HepG2 (cell line): ENCODE data around the gene CCNA2. TPM values are rescaled to one million over a fixed set of nuclear protein-coding genes. Genes with fewer than 3 reads are reported as not detected.
A peak's percentile ranks its signal among the peaks of the same experiment; 100 is the strongest.

Experiments used
- ARID4A ChIP-seq: sonication (generic); formaldehyde crosslinking; IDR thresholded peaks from 2 replicates; pipeline ENCODE4 v1.5.0; 2020; ENCODE audit warnings: mild to moderate bottlenecking, missing genetic modification reagents, borderline replicate concordance
- ATF6 ChIP-seq: sonication (generic); formaldehyde crosslinking; conservative IDR thresholded peaks from 2 replicates; pipeline ENCODE4 v1.4.0; 2020; ENCODE audit warnings: missing genetic modification reagents
- DR1 ChIP-seq: sonication (generic); formaldehyde crosslinking; IDR thresholded peaks from 2 replicates; pipeline ENCODE4 v1.8.0; 2021; ENCODE audit warnings: mild to moderate bottlenecking, missing genetic modification reagents, inconsistent platforms
- EP300 ChIP-seq, 3 experiments: sonication (generic) in 1 of 3; formaldehyde crosslinking in 1 of 3; IDR thresholded peaks; 2 replicates each; pipeline versions ENCODE4 v1.5.1 to v1.6.1; 2011 to 2020; ENCODE audit warnings: low read depth in 2 of 3, low read length in 2 of 3, borderline replicate concordance in 1 of 3, improper control_type of control experiment in 1 of 3, mild to moderate bottlenecking in 1 of 3, missing genetic modification reagents in 1 of 3, moderate library complexity in 1 of 3
- FOXK1 ChIP-seq: sonication (generic); formaldehyde crosslinking; IDR thresholded peaks from 2 replicates; pipeline ENCODE4 v1.4.0; 2020; ENCODE audit warnings: low read depth, missing genetic modification reagents, borderline replicate concordance
- HOXA5 ChIP-seq: sonication (generic); formaldehyde crosslinking; IDR thresholded peaks from 2 replicates; pipeline ENCODE4 v1.4.0; 2020; ENCODE audit warnings: missing genetic modification reagents
- KAT8 ChIP-seq: IDR thresholded peaks from 2 replicates; pipeline ENCODE4 v1.6.1; 2016; ENCODE audit warnings: missing genetic modification reagents, missing compliant biosample characterization
- KDM2A ChIP-seq: sonication (generic); formaldehyde crosslinking; IDR thresholded peaks from 2 replicates; pipeline ENCODE4 v1.4.0; 2020; ENCODE audit warnings: low read depth, missing genetic modification reagents, borderline replicate concordance
- KDM5B ChIP-seq: sonication (generic); formaldehyde crosslinking; IDR thresholded peaks from 2 replicates; pipeline ENCODE4 v1.4.0; 2020; ENCODE audit warnings: missing genetic modification reagents, mild to moderate bottlenecking, borderline replicate concordance
- MED8 ChIP-seq: sonication (generic); formaldehyde crosslinking; IDR thresholded peaks from 2 replicates; pipeline ENCODE4 v1.8.1; 2023; ENCODE audit warnings: mild to moderate bottlenecking, missing genetic modification reagents; ENCODE audit not compliant: insufficient replicate concordance
- NONO ChIP-seq, 2 experiments: fragments of 450-650 bp in 1 of 2; sonication (generic) in 1 of 2; formaldehyde crosslinking in 1 of 2; IDR thresholded peaks in 1 of 2; conservative IDR thresholded peaks in 1 of 2; 2 replicates each; pipeline versions ENCODE4 v1.6.1 to v1.8.0; 2017 to 2022; ENCODE audit warnings: mild to moderate bottlenecking in 1 of 2, missing genetic modification reagents in 1 of 2, moderate library complexity in 1 of 2
- PHF21A ChIP-seq: sonication (generic); formaldehyde crosslinking; IDR thresholded peaks from 2 replicates; pipeline ENCODE4 v1.5.0; 2020; ENCODE audit warnings: mild to moderate bottlenecking, missing genetic modification reagents
- ZNF10 ChIP-seq: sonication (generic); formaldehyde crosslinking; IDR thresholded peaks from 2 replicates; pipeline ENCODE4 v1.4.0; 2020; ENCODE audit warnings: mild to moderate bottlenecking, low read depth, missing genetic modification reagents, borderline replicate concordance
- ZNF432 ChIP-seq: sonication (generic); formaldehyde crosslinking; IDR thresholded peaks from 2 replicates; pipeline ENCODE4 v1.5.0; 2020; ENCODE audit warnings: missing genetic modification reagents, mild to moderate bottlenecking, borderline replicate concordance
- ZNF44 ChIP-seq: sonication (generic); formaldehyde crosslinking; IDR thresholded peaks from 2 replicates; pipeline ENCODE4 v1.5.1; 2020; ENCODE audit warnings: mild to moderate bottlenecking, missing genetic modification reagents
- ZNF674 ChIP-seq: sonication (generic); formaldehyde crosslinking; IDR thresholded peaks from 2 replicates; pipeline ENCODE4 v1.5.0; 2020; ENCODE audit warnings: low read depth, mild to moderate bottlenecking, missing genetic modification reagents
- ZNF800 ChIP-seq: sonication (generic); formaldehyde crosslinking; IDR thresholded peaks from 2 replicates; pipeline ENCODE4 v1.4.0; 2020; ENCODE audit warnings: missing genetic modification reagents
- polyA plus RNA-seq, 8 experiments: library from polyadenylated mRNA; depleted of rRNA in 3 of 8; stranded (reverse) in 7 of 8; unstranded in 1 of 8; fragments of >200 nt; fragmentation: Illumina TruSeq in 4 of 8; extraction: Trizol in 4 of 8; gene quantifications; 2 replicates each; pipeline versions ENCODE4 v1.2.1 to v1.2.3, GENCODE V29; 2011 to 2016; ENCODE audit warnings: low read depth in 4 of 8, missing spikeins in 1 of 8, mixed read lengths in 1 of 8; ENCODE audit not compliant: insufficient read depth in 1 of 8
- total RNA-seq, 5 experiments: library from RNA; depleted of rRNA; stranded (reverse); fragments of >200 nt; fragmentation: Illumina TruSeq; extraction: Trizol; gene quantifications; 2 replicates each; pipeline ENCODE4 v1.2.3, GENCODE V29; 2016; ENCODE audit warnings: low read depth in 1 of 5
- TF ChIP-seq, protein P1 (sequence below): sonication (generic); formaldehyde crosslinking; IDR thresholded peaks from 2 replicates; pipeline ENCODE4 v1.5.0; 2020; ENCODE audit warnings: missing genetic modification reagents, mild to moderate bottlenecking, borderline replicate concordance

The CCNA2 gene
- total and polyA plus RNA-seq, 2 of the 13 experiments (the other 11 are each of a cell fraction or from before 2014, with no cell fraction given): 31.3 to 105 TPM

DNA sequence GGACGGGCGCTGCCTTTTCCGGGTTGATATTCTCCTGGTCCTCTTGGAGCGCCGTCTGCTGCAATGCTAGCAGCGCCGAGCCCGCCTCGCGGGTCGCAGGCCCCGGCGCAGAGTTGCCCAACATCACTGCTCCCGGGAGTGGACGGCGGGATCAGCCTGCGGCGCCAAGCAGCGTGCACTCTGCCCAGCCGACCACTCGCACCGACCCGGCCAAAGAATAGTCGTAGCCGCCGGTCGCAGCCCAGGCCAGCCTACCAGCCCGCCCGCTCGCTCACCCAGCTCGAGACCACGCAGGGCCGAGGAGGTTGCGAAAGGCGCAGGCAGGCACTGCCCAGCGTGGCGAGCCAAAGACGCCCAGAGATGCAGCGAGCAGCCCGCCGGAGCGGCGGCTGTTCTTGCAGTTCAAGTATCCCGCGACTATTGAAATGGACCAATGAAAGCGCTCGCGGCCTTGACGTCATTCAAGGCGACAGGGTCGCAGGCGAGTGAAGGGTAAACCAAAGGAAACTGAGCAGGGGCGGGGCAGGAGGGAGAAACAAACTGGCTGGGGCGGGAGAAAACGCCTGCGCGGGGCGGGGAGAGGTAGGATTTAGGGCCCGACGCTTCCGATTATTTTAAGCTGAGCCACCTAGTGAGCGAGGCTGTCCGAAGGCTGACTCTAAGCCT lies at the start of gene CCNA2 (continued):
- TF ChIP-seq PHF21A: peak; percentile 86
- TF ChIP-seq EP300 (IDR thresholded peaks at IDR 0.05; ENCODE audit: low read depth in 2 of 2, low read length in 2 of 2): 0 out of 4 replicates have a peak, but pooled peaks of 1 of the 2 experiments have one; percentile 41
- no peak for TF ChIP-seq EP300 (CRISPR knock-in tag; IDR thresholded peaks at IDR 0.05; ENCODE audit: borderline replicate concordance)
- no peak for TF ChIP-seq ATF6
- TF ChIP-seq KDM5B: peak; percentile 64; the same call in 1 of the 2 replicates
- no peak for TF ChIP-seq ZNF10 (CRISPR knock-in tag)
- TF ChIP-seq HOXA5: peak; percentile 59; the same call in 1 of the 2 replicates
- no peak for TF ChIP-seq NONO (IDR thresholded peaks at IDR 0.05)
- TF ChIP-seq NONO (CRISPR knock-in tag; conservative IDR thresholded peaks at IDR 0.05): peak; percentile 75
- TF ChIP-seq ARID4A (CRISPR knock-in tag): peak; percentile 100
- no peak for TF ChIP-seq ZNF674 (CRISPR knock-in tag)
- TF ChIP-seq, protein P1, sequence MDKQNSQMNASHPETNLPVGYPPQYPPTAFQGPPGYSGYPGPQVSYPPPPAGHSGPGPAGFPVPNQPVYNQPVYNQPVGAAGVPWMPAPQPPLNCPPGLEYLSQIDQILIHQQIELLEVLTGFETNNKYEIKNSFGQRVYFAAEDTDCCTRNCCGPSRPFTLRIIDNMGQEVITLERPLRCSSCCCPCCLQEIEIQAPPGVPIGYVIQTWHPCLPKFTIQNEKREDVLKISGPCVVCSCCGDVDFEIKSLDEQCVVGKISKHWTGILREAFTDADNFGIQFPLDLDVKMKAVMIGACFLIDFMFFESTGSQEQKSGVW (CRISPR knock-in tag): no peak
- TF ChIP-seq ZNF432 (CRISPR knock-in tag): no peak
- TF ChIP-seq DR1: peak; percentile 19
- TF ChIP-seq KAT8 (CRISPR knock-in tag): peak; percentile 87
- TF ChIP-seq KDM2A (CRISPR knock-in tag): peak; percentile 97
- peak; percentile 91 for TF ChIP-seq FOXK1 (CRISPR knock-in tag)
- no peak; the same call in 1 of the 2 replicates for TF ChIP-seq ZNF800
- 0 out of 2 replicates have a peak, but pooled peaks have one; percentile 32 for TF ChIP-seq ZNF44 (CRISPR knock-in tag)
- no peak for TF ChIP-seq MED8 (CRISPR knock-in tag)
